SK-N-SH (cell line): Measurements from ENCODE around the gene OSBPL9. TPM values are rescaled to one million over a fixed set of nuclear protein-coding genes. Genes with fewer than 3 reads are reported as not detected.

Source experiments
- CTCF ChIA-PET: fragments of 300-600, 350-600 bp; formaldehyde crosslinking; extraction: SDS; loops from one replicate; lab custom pipeline; 2021; lab: Yijun Ruan, JAX
- POLR2A ChIA-PET: fragments of 350-600 bp; sonication (Branson Sonifier 250); formaldehyde crosslinking; extraction: SDS; loops from one replicate; lab custom pipeline; 2020; ENCODE audit warnings: antibody characterized with exemption, inconsistent platforms; lab: Yijun Ruan, JAX
- DNase-seq: peaks from one replicate; pipeline ENCODE4 v3.0.0; 2012
- H2AFZ ChIP-seq: fragments of 200-600 bp; sonication (generic); 2 replicates; pipeline ENCODE4 v1.8.1; 2016; ENCODE audit warnings: antibody characterized with exemption, mild to moderate bottlenecking, low read depth
- H3F3A ChIP-seq: fragments of 200-600 bp; sonication (generic); replicated peaks from 2 replicates; pipeline ENCODE3; 2016; ENCODE audit warnings: antibody characterized with exemption, mild to moderate bottlenecking; ENCODE audit not compliant: insufficient read depth
- H3K27ac ChIP-seq, 2 experiments: fragments of 200-500 bp in 1 of 2; fragments of 200-600 bp in 1 of 2; sonication (Bioruptor generic) in 1 of 2; sonication (generic), shearing (Covaris generic) in 1 of 2; 2 replicates each; pipeline versions ENCODE4 v1.5.1 to v1.6.1; 2014 to 2016; ENCODE audit warnings: low read depth in 2 of 2, inconsistent platforms in 1 of 2, low read length in 1 of 2, mild to moderate bottlenecking in 1 of 2, mixed read lengths in 1 of 2
- H3K27me3 ChIP-seq: fragments of 200-600 bp; sonication (generic), shearing (Covaris generic); 2 replicates; pipeline ENCODE4 v1.6.1; 2016; ENCODE audit warnings: mixed run types; ENCODE audit not compliant: insufficient read depth
- H3K36me3 ChIP-seq, 2 experiments: fragments of 200-500 bp in 1 of 2; fragments of 200-600 bp in 1 of 2; sonication (Bioruptor generic) in 1 of 2; sonication (generic) in 1 of 2; replicated peaks in 1 of 2; 2 replicates each; pipeline versions ENCODE3 to v1.5.1; 2014 to 2016; ENCODE audit warnings: low read length in 1 of 2, mild to moderate bottlenecking in 1 of 2; ENCODE audit not compliant: insufficient read depth in 2 of 2, control insufficient read depth in 1 of 2
- H3K4me1 ChIP-seq, 2 experiments: fragments of 200-500 bp in 1 of 2; fragments of 200-600 bp in 1 of 2; sonication (Bioruptor generic) in 1 of 2; sonication (generic), shearing (Covaris generic) in 1 of 2; 2 replicates each; pipeline versions ENCODE4 v1.5.1 to v1.6.1; 2014 to 2016; ENCODE audit warnings: low read depth in 1 of 2, low read length in 1 of 2, mixed run types in 1 of 2; ENCODE audit not compliant: insufficient read depth in 2 of 2, control insufficient read depth in 1 of 2
- H3K4me2 ChIP-seq: fragments of 200-600 bp; sonication (generic), shearing (Covaris generic); 2 replicates; pipeline ENCODE4 v1.6.1; 2017; ENCODE audit warnings: mixed run types
- H3K4me3 ChIP-seq, 2 experiments: fragments of 200-500 bp in 1 of 2; fragments of 200-600 bp in 1 of 2; sonication (Bioruptor generic) in 1 of 2; sonication (generic), shearing (Covaris generic) in 1 of 2; 2 replicates each; pipeline versions ENCODE4 v1.5.1 to v1.8.1; 2014 to 2016; ENCODE audit warnings: low read depth in 2 of 2, inconsistent platforms in 1 of 2, low read length in 1 of 2, mild to moderate bottlenecking in 1 of 2, mixed read lengths in 1 of 2, moderate library complexity in 1 of 2
- H3K79me2 ChIP-seq: fragments of 200-600 bp; sonication (generic); 2 replicates; pipeline ENCODE4 v1.8.1; 2017; ENCODE audit warnings: mild to moderate bottlenecking; ENCODE audit not compliant: insufficient read depth
- H3K9ac ChIP-seq: fragments of 200-600 bp; sonication (generic); 2 replicates; pipeline ENCODE4 v1.6.1; 2017; ENCODE audit warnings: mixed run types
- H3K9me2 ChIP-seq: fragments of 200-600 bp; sonication (generic); 2 replicates; pipeline ENCODE4 v1.6.1; 2017; ENCODE audit warnings: mixed run types
- H3K9me3 ChIP-seq: fragments of 200-600 bp; sonication (generic); 2 replicates; pipeline ENCODE4 v1.6.1; 2017; ENCODE audit warnings: mixed run types, mild to moderate bottlenecking, moderate library complexity
- H4K20me1 ChIP-seq: fragments of 200-600 bp; sonication (generic); 2 replicates; pipeline ENCODE4 v1.6.1; 2017; ENCODE audit warnings: mild to moderate bottlenecking, mixed run types; ENCODE audit not compliant: insufficient read depth
- CHD2 ChIP-seq: fragments of 150-350 bp; IDR thresholded peaks from 2 replicates; pipeline ENCODE4 v1.6.1; 2018; ENCODE audit warnings: low read length; ENCODE audit not compliant: partially characterized antibody
- FOXM1 ChIP-seq: IDR thresholded peaks from 2 replicates; pipeline ENCODE4 v1.4.0; 2012; ENCODE audit warnings: low read depth, mild to moderate bottlenecking
- GABPA ChIP-seq: IDR thresholded peaks from 2 replicates; pipeline ENCODE4 v1.4.0; 2012; ENCODE audit warnings: low read depth, mild to moderate bottlenecking
- MEF2A ChIP-seq: IDR thresholded peaks from 2 replicates; pipeline ENCODE4 v1.4.0; 2012; ENCODE audit warnings: low read depth, borderline replicate concordance
- NRF1 ChIP-seq: IDR thresholded peaks from 2 replicates; pipeline ENCODE4 v1.6.1; 2012; ENCODE audit warnings: low read depth, mild to moderate bottlenecking, low read length
- POLR2AphosphoS5 ChIP-seq: IDR thresholded peaks from 2 replicates; pipeline ENCODE4 v1.6.1; 2012; ENCODE audit warnings: low read depth, low read length
- RCOR1 ChIP-seq: fragments of 150-350 bp; IDR thresholded peaks from 2 replicates; pipeline ENCODE4 v1.6.1; 2017; ENCODE audit warnings: antibody characterized with exemption, low read length
- RFX5 ChIP-seq: IDR thresholded peaks from 2 replicates; pipeline ENCODE4 v1.6.1; 2012; ENCODE audit warnings: mild to moderate bottlenecking, improper control_type of control experiment, low read length
- RXRA ChIP-seq: IDR thresholded peaks from 2 replicates; pipeline ENCODE4 v1.4.0; 2012; ENCODE audit warnings: low read depth, mild to moderate bottlenecking, borderline replicate concordance
- SIN3A ChIP-seq: IDR thresholded peaks from 2 replicates; pipeline ENCODE4 v1.6.1; 2012; ENCODE audit warnings: low read depth, mild to moderate bottlenecking, low read length, moderate library complexity, borderline replicate concordance
- TAF1 ChIP-seq: IDR thresholded peaks from 2 replicates; pipeline ENCODE4 v1.6.1; 2012; ENCODE audit warnings: low read depth, mild to moderate bottlenecking, low read length, moderate library complexity, borderline replicate concordance
- TCF12 ChIP-seq: IDR thresholded peaks from 2 replicates; pipeline ENCODE4 v1.4.0; 2012
- TEAD4 ChIP-seq: IDR thresholded peaks from 2 replicates; pipeline ENCODE4 v1.4.0; 2012; ENCODE audit warnings: mild to moderate bottlenecking, borderline replicate concordance; ENCODE audit not compliant: insufficient read depth
- polyA plus RNA-seq, 3 experiments: library from polyadenylated mRNA; depleted of rRNA; stranded (reverse); fragments of >200 nt; gene quantifications; 2 replicates each; pipeline ENCODE4 v1.2.3, GENCODE V29; 2012
- TF ChIP-seq, protein P1 (sequence below): fragments of 150-350 bp; IDR thresholded peaks from 2 replicates; pipeline ENCODE4 v1.6.1; 2016; ENCODE audit warnings: mild to moderate bottlenecking, low read depth, low read length
- TF ChIP-seq, protein P2 (sequence below): IDR thresholded peaks from 2 replicates; pipeline ENCODE4 v1.4.0; 2012; ENCODE audit warnings: low read depth, borderline replicate concordance
- TF ChIP-seq, protein P3 (sequence below): IDR thresholded peaks from 2 replicates; pipeline ENCODE4; 2012
- TF ChIP-seq, protein P4 (sequence below): fragments of 150-350 bp; IDR thresholded peaks from 2 replicates; pipeline ENCODE4 v1.6.1; 2017; ENCODE audit warnings: antibody characterized with exemption, low read length, low read depth, borderline replicate concordance
- TF ChIP-seq, protein P5 (sequence below): fragments of 200-600 bp; sonication (generic); IDR thresholded peaks from 2 replicates; pipeline ENCODE4 v1.6.1; 2017; ENCODE audit warnings: antibody characterized with exemption, mild to moderate bottlenecking, moderate library complexity
- TF ChIP-seq, protein P6 (sequence below): IDR thresholded peaks from 2 replicates; pipeline ENCODE4 v1.4.0; 2012; ENCODE audit warnings: low read depth, borderline replicate concordance

Gene OSBPL9
- polyA plus RNA-seq, 1 of the 3 experiments (the other 2 are of a cell fraction): 43.9 TPM

DNA sequence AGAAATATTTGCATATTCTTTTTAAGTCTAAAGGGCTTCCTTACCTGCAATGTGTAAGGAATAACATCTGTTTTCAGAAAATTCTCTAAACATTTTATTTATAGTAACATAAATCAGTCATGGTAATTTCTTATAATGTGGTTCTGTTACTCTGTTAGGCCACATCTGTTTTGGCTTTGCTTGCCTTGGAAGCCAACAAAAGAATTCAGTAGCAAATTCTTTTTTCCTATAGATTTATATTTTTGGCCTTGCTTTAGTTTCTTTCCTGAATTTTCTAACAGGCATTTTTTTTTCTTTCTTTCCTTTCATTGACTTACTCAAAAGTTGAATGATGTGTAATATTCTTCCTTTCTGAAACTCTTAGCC lies 72.2 kb downstream of the OSBPL9 start:
- no peaks in the 10 kb centered on the region for H3K36me3 ChIP-seq
- peak overlapping the region; percentile 43 to 53; a peak in 2 of 4 replicates for H3K27ac ChIP-seq
- H3K4me2 ChIP-seq: no peak overlapping the region
- H3K9me2 ChIP-seq: no peaks in the 10 kb centered on the region
- TF ChIP-seq SIN3A (no peak), NRF1 (no peak), MEF2A (no peak), FOXM1 (no peak), TEAD4 (no peak), CHD2 (no peak), RCOR1 (no peak), RXRA (no peak), TAF1 (no peak), POLR2AphosphoS5 (no peak), TCF12 (no peak; the same call in 1 of the 2 replicates), RFX5 (no peak), GABPA (no peak)
- TF ChIP-seq, protein P1, sequence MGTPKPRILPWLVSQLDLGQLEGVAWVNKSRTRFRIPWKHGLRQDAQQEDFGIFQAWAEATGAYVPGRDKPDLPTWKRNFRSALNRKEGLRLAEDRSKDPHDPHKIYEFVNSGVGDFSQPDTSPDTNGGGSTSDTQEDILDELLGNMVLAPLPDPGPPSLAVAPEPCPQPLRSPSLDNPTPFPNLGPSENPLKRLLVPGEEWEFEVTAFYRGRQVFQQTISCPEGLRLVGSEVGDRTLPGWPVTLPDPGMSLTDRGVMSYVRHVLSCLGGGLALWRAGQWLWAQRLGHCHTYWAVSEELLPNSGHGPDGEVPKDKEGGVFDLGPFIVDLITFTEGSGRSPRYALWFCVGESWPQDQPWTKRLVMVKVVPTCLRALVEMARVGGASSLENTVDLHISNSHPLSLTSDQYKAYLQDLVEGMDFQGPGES: no peak
- TF ChIP-seq, protein P2, sequence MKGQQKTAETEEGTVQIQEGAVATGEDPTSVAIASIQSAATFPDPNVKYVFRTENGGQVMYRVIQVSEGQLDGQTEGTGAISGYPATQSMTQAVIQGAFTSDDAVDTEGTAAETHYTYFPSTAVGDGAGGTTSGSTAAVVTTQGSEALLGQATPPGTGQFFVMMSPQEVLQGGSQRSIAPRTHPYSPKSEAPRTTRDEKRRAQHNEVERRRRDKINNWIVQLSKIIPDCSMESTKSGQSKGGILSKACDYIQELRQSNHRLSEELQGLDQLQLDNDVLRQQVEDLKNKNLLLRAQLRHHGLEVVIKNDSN: no peak
- TF ChIP-seq, protein P3, sequence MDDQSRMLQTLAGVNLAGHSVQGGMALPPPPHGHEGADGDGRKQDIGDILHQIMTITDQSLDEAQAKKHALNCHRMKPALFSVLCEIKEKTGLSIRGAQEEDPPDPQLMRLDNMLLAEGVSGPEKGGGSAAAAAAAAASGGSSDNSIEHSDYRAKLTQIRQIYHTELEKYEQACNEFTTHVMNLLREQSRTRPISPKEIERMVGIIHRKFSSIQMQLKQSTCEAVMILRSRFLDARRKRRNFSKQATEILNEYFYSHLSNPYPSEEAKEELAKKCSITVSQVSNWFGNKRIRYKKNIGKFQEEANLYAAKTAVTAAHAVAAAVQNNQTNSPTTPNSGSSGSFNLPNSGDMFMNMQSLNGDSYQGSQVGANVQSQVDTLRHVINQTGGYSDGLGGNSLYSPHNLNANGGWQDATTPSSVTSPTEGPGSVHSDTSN: no peak
- TF ChIP-seq, protein P4, sequence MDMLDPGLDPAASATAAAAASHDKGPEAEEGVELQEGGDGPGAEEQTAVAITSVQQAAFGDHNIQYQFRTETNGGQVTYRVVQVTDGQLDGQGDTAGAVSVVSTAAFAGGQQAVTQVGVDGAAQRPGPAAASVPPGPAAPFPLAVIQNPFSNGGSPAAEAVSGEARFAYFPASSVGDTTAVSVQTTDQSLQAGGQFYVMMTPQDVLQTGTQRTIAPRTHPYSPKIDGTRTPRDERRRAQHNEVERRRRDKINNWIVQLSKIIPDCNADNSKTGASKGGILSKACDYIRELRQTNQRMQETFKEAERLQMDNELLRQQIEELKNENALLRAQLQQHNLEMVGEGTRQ: no peak
- TF ChIP-seq, protein P5, sequence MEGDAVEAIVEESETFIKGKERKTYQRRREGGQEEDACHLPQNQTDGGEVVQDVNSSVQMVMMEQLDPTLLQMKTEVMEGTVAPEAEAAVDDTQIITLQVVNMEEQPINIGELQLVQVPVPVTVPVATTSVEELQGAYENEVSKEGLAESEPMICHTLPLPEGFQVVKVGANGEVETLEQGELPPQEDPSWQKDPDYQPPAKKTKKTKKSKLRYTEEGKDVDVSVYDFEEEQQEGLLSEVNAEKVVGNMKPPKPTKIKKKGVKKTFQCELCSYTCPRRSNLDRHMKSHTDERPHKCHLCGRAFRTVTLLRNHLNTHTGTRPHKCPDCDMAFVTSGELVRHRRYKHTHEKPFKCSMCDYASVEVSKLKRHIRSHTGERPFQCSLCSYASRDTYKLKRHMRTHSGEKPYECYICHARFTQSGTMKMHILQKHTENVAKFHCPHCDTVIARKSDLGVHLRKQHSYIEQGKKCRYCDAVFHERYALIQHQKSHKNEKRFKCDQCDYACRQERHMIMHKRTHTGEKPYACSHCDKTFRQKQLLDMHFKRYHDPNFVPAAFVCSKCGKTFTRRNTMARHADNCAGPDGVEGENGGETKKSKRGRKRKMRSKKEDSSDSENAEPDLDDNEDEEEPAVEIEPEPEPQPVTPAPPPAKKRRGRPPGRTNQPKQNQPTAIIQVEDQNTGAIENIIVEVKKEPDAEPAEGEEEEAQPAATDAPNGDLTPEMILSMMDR: no peak
- TF ChIP-seq, protein P6, sequence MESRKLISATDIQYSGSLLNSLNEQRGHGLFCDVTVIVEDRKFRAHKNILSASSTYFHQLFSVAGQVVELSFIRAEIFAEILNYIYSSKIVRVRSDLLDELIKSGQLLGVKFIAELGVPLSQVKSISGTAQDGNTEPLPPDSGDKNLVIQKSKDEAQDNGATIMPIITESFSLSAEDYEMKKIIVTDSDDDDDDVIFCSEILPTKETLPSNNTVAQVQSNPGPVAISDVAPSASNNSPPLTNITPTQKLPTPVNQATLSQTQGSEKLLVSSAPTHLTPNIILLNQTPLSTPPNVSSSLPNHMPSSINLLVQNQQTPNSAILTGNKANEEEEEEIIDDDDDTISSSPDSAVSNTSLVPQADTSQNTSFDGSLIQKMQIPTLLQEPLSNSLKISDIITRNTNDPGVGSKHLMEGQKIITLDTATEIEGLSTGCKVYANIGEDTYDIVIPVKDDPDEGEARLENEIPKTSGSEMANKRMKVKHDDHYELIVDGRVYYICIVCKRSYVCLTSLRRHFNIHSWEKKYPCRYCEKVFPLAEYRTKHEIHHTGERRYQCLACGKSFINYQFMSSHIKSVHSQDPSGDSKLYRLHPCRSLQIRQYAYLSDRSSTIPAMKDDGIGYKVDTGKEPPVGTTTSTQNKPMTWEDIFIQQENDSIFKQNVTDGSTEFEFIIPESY: no peak
- ChIA-PET POLR2A (no interaction called here), CTCF (interaction anchor here (0.8 to 2.0 kb wide), 2 partner anchors 14 to 25 kb away, joined by 3 to 4 read pairs; no protein-coding TSS in a partner anchor)
- no peaks in the 10 kb centered on the region for H4K20me1 ChIP-seq
- no peak overlapping the region for H3K4me3 ChIP-seq
- H3K27me3 ChIP-seq: no peaks in the 10 kb centered on the region
- DNase-seq: no peak
- peaks cover 33% of the 10 kb centered on the region for H3F3A ChIP-seq
- H3K9me3 ChIP-seq: no peaks in the 10 kb centered on the region
- peaks cover 38% of the 10 kb centered on the region for H3K79me2 ChIP-seq
- H3K9ac ChIP-seq: no peak overlapping the region
- H3K4me1 ChIP-seq: peaks cover 5 to 36% of the 10 kb centered on the region in 2 experiments
- no peak overlapping the region for H2AFZ ChIP-seq
